IPS DF 6.9 (cell line): ENCODE data around the gene POLR3GL.

Experiments used
- DNase-seq: peaks from one replicate; pipeline ENCODE4 v3.0.0-alpha.2; 2013; ENCODE audit warnings: low read depth, low spot score
- H3K27ac ChIP-seq: one replicate; pipeline ENCODE4 v1.5.1; 2013; ENCODE audit warnings: low read length, control low read depth
- H3K27me3 ChIP-seq: 2 replicates; pipeline ENCODE4 v1.6.1; 2013; ENCODE audit warnings: mild to moderate bottlenecking, low read length; ENCODE audit not compliant: control insufficient read depth, insufficient read depth
- H3K36me3 ChIP-seq: 2 replicates; pipeline ENCODE4 v1.6.1; 2013; ENCODE audit warnings: low read length; ENCODE audit not compliant: control insufficient read depth, insufficient read depth
- H3K4me1 ChIP-seq: 2 replicates; pipeline ENCODE4 v1.6.1; 2013; ENCODE audit warnings: low read length; ENCODE audit not compliant: control insufficient read depth, insufficient read depth
- H3K4me3 ChIP-seq: 2 replicates; pipeline ENCODE4 v1.5.1; 2013; ENCODE audit warnings: mild to moderate bottlenecking, low read length
- H3K9me3 ChIP-seq: 2 replicates; pipeline ENCODE4 v1.6.1; 2013; ENCODE audit warnings: low read length, inconsistent platforms; ENCODE audit not compliant: control insufficient read depth, insufficient read depth
- WGBS: extraction: QIAGEN DNeasy Blood & Tissue Kit; methylation state at CpG from one replicate; pipeline ENCODE4 v1.1.7; 2013; ENCODE audit warnings: mixed read lengths, missing lambda C conversion rate; ENCODE audit not compliant: insufficient read length, insufficient coverage; 5-methylcytosine and 5-hydroxymethylcytosine counted together

Gene POLR3GL

GRCh38 chr1:145982010-145982723, 17.7 kb downstream of the POLR3GL start:
- Histone ChIP-seq H3K9me3 (no peaks in the 10 kb centered on the region), H3K4me3 (no peak overlapping the region), H3K4me1 (peaks cover 4% of the 10 kb centered on the region; the same call in 1 of the 2 replicates), H3K27ac (no peak overlapping the region), H3K27me3 (no peaks in the 10 kb centered on the region), H3K36me3 (no peaks in the 10 kb centered on the region)
- no CpG with 5 or more reads among the region's 6 CpGs for WGBS
- no peak for DNase-seq

GRCh38 chr1:145983206-145983675, 18.8 kb downstream of the POLR3GL start:
- H3K4me3 ChIP-seq, result no peak overlapping the region
- no peaks in the 10 kb centered on the region for H3K9me3 ChIP-seq
- H3K36me3 ChIP-seq, result no peaks in the 10 kb centered on the region
- no peaks in the 10 kb centered on the region for H3K27me3 ChIP-seq
- no peak for DNase-seq
- WGBS, result no CpG with 5 or more reads among the region's 1 CpG
- H3K27ac ChIP-seq, result no peak overlapping the region
- peaks cover 4% of the 10 kb centered on the region; the same call in 1 of the 2 replicates for H3K4me1 ChIP-seq

GRCh38 chr1:145983960-145984830, 19.7 kb downstream of the POLR3GL start:
- H3K4me3 ChIP-seq, result no peak overlapping the region
- H3K27me3 ChIP-seq, result no peaks in the 10 kb centered on the region
- peaks cover 4% of the 10 kb centered on the region; the same call in 1 of the 2 replicates for H3K4me1 ChIP-seq
- no peaks in the 10 kb centered on the region for H3K36me3 ChIP-seq
- WGBS, result no CpG with 5 or more reads among the region's 12 CpGs
- no peak overlapping the region for H3K27ac ChIP-seq
- no peak for DNase-seq
- no peaks in the 10 kb centered on the region for H3K9me3 ChIP-seq

- Histone ChIP-seq H3K9me3 (no peaks in the 10 kb centered on the region), H3K36me3 (no peaks in the 10 kb centered on the region), H3K27ac (no peak overlapping the region), H3K4me1 (peaks cover 4% of the 10 kb centered on the region; the same call in 1 of the 2 replicates), H3K4me3 (no peak overlapping the region), H3K27me3 (no peaks in the 10 kb centered on the region)
- no CpG with 5 or more reads among the region's 2 CpGs for WGBS
- no peak for DNase-seq
Measured at GRCh38 chr1:145985129-145985501, 20.6 kb downstream of the POLR3GL start.

GRCh38 chr1:145985502-145986439, 21.3 kb downstream of the POLR3GL start:
- H3K4me1 ChIP-seq, result peaks cover 4% of the 10 kb centered on the region; the same call in 1 of the 2 replicates
- no CpG with 5 or more reads among the region's 15 CpGs for WGBS

GRCh38 chr1:145986551-145986950, 22.1 kb downstream of the POLR3GL start:
- no peak for DNase-seq
- Histone ChIP-seq H3K4me1 (peaks cover 4% of the 10 kb centered on the region; the same call in 1 of the 2 replicates), H3K4me3 (no peak overlapping the region), H3K27me3 (no peaks in the 10 kb centered on the region), H3K36me3 (no peaks in the 10 kb centered on the region), H3K27ac (no peak overlapping the region), H3K9me3 (no peaks in the 10 kb centered on the region)
- WGBS, result no CpG with 5 or more reads among the region's 6 CpGs

More at GRCh38 chr1:145985502-145986439, 21.3 kb downstream of the POLR3GL start:
- no peak overlapping the region for H3K4me3 ChIP-seq
- H3K36me3 ChIP-seq, result no peaks in the 10 kb centered on the region
- no peak for DNase-seq
- no peaks in the 10 kb centered on the region for H3K27me3 ChIP-seq
- no peaks in the 10 kb centered on the region for H3K9me3 ChIP-seq
- no peak overlapping the region for H3K27ac ChIP-seq

- Histone ChIP-seq H3K4me3 (no peak overlapping the region), H3K36me3 (no peaks in the 10 kb centered on the region), H3K9me3 (no peaks in the 10 kb centered on the region), H3K27ac (no peak overlapping the region), H3K27me3 (no peaks in the 10 kb centered on the region), H3K4me1 (peaks cover 4% of the 10 kb centered on the region; the same call in 1 of the 2 replicates)
- no peak for DNase-seq
- WGBS, result no CpG with 5 or more reads among the region's 1 CpG
Measured at GRCh38 chr1:145987926-145988325, 23.4 kb downstream of the POLR3GL start.

GRCh38 chr1:145988773-145989172, 24.3 kb downstream of the POLR3GL start:
- no peak for DNase-seq
- Histone ChIP-seq H3K36me3 (peaks cover 4% of the 10 kb centered on the region; the same call in 1 of the 2 replicates), H3K27me3 (no peaks in the 10 kb centered on the region), H3K4me1 (peaks cover 4% of the 10 kb centered on the region; the same call in 1 of the 2 replicates), H3K27ac (no peak overlapping the region), H3K4me3 (no peak overlapping the region), H3K9me3 (no peaks in the 10 kb centered on the region)
- no CpG with 5 or more reads among the region's 5 CpGs for WGBS

GRCh38 chr1:145990249-145990855, 25.9 kb downstream of the POLR3GL start:
- Histone ChIP-seq H3K36me3 (peaks cover 12% of the 10 kb centered on the region; the same call in 1 of the 2 replicates), H3K27me3 (no peaks in the 10 kb centered on the region), H3K4me3 (no peak overlapping the region), H3K27ac (no peak overlapping the region), H3K4me1 (peaks cover 2% of the 10 kb centered on the region; the same call in 1 of the 2 replicates), H3K9me3 (no peaks in the 10 kb centered on the region)
- WGBS, result 100% methylated on average over 1 of the region's 7 CpGs
- no peak for DNase-seq
